CD14-positive monocyte (primary cell): ENCODE measurements around the gene CENPU. TPM values are rescaled to one million over a fixed set of nuclear protein-coding genes. Genes with fewer than 3 reads are reported as not detected.

ENCODE experiments used
- DNase-seq, 3 donors: peaks; one replicate each; pipeline ENCODE4 v3.0.0-alpha.2; 2011 to 2022
- H2AFZ ChIP-seq: 2 replicates; pipeline ENCODE4 v1.6.0; 2012; ENCODE audit warnings: mild to moderate bottlenecking, low read depth, low read length, inconsistent platforms; ENCODE audit not compliant: insufficient read depth, poor library complexity, severe bottlenecking
- H3K27ac ChIP-seq, 2 donors: 1 replicate in 1 of 2; 2 replicates in 1 of 2; pipeline ENCODE4 v1.5.1; 2012 to 2013; ENCODE audit warnings: low read length in 2 of 2, control low read depth in 1 of 2, inconsistent platforms in 1 of 2, low read depth in 1 of 2, mild to moderate bottlenecking in 1 of 2
- H3K27me3 ChIP-seq, 2 donors: one replicate each; pipeline versions ENCODE4 v1.6.0 to v1.6.1; 2011 to 2013; ENCODE audit warnings: low read length in 2 of 2; ENCODE audit not compliant: control insufficient read depth in 2 of 2, insufficient read depth in 2 of 2
- H3K36me3 ChIP-seq, 2 donors: replicated peaks in 1 of 2; 1 replicate in 1 of 2; 2 replicates in 1 of 2; pipeline versions ENCODE4 v1.5.1 to v1.6.1; 2012 to 2013; ENCODE audit warnings: low read length in 2 of 2, control low read depth in 1 of 2, inconsistent platforms in 1 of 2, mild to moderate bottlenecking in 1 of 2; ENCODE audit not compliant: insufficient read depth in 2 of 2, control insufficient read depth in 1 of 2
- H3K4me1 ChIP-seq, 2 donors: 1 replicate in 1 of 2; 2 replicates in 1 of 2; pipeline versions ENCODE4 v1.5.1 to v1.6.1; 2012 to 2013; ENCODE audit warnings: low read length in 2 of 2, control low read depth in 1 of 2, inconsistent platforms in 1 of 2, mild to moderate bottlenecking in 1 of 2, moderate library complexity in 1 of 2; ENCODE audit not compliant: insufficient read depth in 2 of 2, control insufficient read depth in 1 of 2
- H3K4me2 ChIP-seq: replicated peaks from 2 replicates; pipeline ENCODE3; 2012; ENCODE audit warnings: low read length, moderate library complexity, mild to moderate bottlenecking; ENCODE audit not compliant: poor library complexity, severe bottlenecking; ENCODE audit errors: extremely low read depth
- H3K4me3 ChIP-seq, 3 experiments: fragments of 200-600 bp in 1 of 3; sonication (generic) in 1 of 3; replicated peaks in 1 of 3; 1 replicate in 2 of 3; 2 replicates in 1 of 3; pipeline ENCODE4 v1.5.1; 2011 to 2013; ENCODE audit warnings: low read length in 3 of 3, mild to moderate bottlenecking in 3 of 3, control low read depth in 2 of 3, low read depth in 2 of 3, inconsistent platforms in 1 of 3, moderate library complexity in 1 of 3
- H3K79me2 ChIP-seq: 2 replicates; pipeline ENCODE4 v1.6.0; 2012; ENCODE audit warnings: mild to moderate bottlenecking, control low read depth, inconsistent platforms, low read length, moderate library complexity; ENCODE audit not compliant: insufficient read depth
- H3K9ac ChIP-seq: 2 replicates; pipeline ENCODE4 v1.6.0; 2017; ENCODE audit warnings: low read length, mild to moderate bottlenecking; ENCODE audit not compliant: insufficient read depth, poor library complexity, severe bottlenecking
- H3K9me3 ChIP-seq, 2 donors: replicated peaks in 1 of 2; 1 replicate in 1 of 2; 2 replicates in 1 of 2; pipeline versions ENCODE4 v1.5.1 to v1.6.1; 2012 to 2013; ENCODE audit warnings: low read length in 2 of 2, control low read depth in 1 of 2; ENCODE audit not compliant: control insufficient read depth in 1 of 2, insufficient read depth in 1 of 2
- H4K20me1 ChIP-seq: 2 replicates; pipeline ENCODE4 v1.6.0; 2012; ENCODE audit warnings: mild to moderate bottlenecking, low read length, control low read depth, moderate library complexity; ENCODE audit not compliant: insufficient read depth
- H3K27ac Mint-ChIP-seq, 7 donors: one replicate each; pipeline ENCODE4 v1.8.0; 2020; ENCODE audit warnings: mild to moderate bottlenecking in 7 of 7, mixed read lengths in 7 of 7, moderate library complexity in 6 of 7, inconsistent platforms in 2 of 7
- H3K27me3 Mint-ChIP-seq, 3 donors: one replicate each; pipeline ENCODE4 v1.8.0; 2021 to 2022; ENCODE audit warnings: low read depth in 3 of 3, mild to moderate bottlenecking in 3 of 3, mixed read lengths in 3 of 3, moderate library complexity in 3 of 3, inconsistent platforms in 1 of 3
- H3K36me3 Mint-ChIP-seq, 2 donors: one replicate each; pipeline ENCODE4 v1.8.0; 2020; ENCODE audit warnings: mixed read lengths in 2 of 2, inconsistent platforms in 1 of 2, mild to moderate bottlenecking in 1 of 2
- H3K4me1 Mint-ChIP-seq: one replicate; pipeline ENCODE4 v1.8.0; 2020; ENCODE audit warnings: mild to moderate bottlenecking, mixed read lengths
- H3K4me3 Mint-ChIP-seq, 2 donors: one replicate each; pipeline ENCODE4 v1.8.0; 2020; ENCODE audit warnings: mild to moderate bottlenecking in 2 of 2, mixed read lengths in 2 of 2, moderate library complexity in 1 of 2
- H3K9me3 Mint-ChIP-seq, 7 donors: one replicate each; pipeline ENCODE4 v1.8.0; 2020 to 2022; ENCODE audit warnings: mixed read lengths in 7 of 7, mild to moderate bottlenecking in 6 of 7, moderate library complexity in 6 of 7, inconsistent platforms in 2 of 7
- CTCF ChIP-seq: fragments of 200-600 bp; IDR thresholded peaks from one replicate; pipeline ENCODE4 v1.8.0; 2022; ENCODE audit warnings: antibody characterized with exemption, mild to moderate bottlenecking
- WGBS: methylation state at CpG from one replicate; pipeline ENCODE4 v1.1.5; 2013; ENCODE audit warnings: missing lambda C conversion rate; ENCODE audit not compliant: insufficient coverage; 5-methylcytosine and 5-hydroxymethylcytosine counted together
- intact Hi-C, 2 donors: fragments of 100-400 bp; cut with micrococcal nuclease; formaldehyde crosslinking; loops; one replicate each; pipeline versions ENCODE4 v1.15.0 to v1.15.1; 2023
- polyA plus RNA-seq, 3 donors: library from polyadenylated mRNA; depleted of rRNA in 1 of 3; unstranded in 2 of 3; stranded (reverse) in 1 of 3; fragments of 300-500 nt in 2 of 3; fragments of >200 nt in 1 of 3; fragmentation: Illumina TruSeq in 2 of 3; gene quantifications; 1 replicate in 2 of 3; 2 replicates in 1 of 3; pipeline ENCODE4 v1.2.3, GENCODE V29; 2012 to 2021

CENPU gene
- polyA plus RNA-seq, 3 donors, result 1.2 to 1.6 (median 1.5) TPM

DNA sequence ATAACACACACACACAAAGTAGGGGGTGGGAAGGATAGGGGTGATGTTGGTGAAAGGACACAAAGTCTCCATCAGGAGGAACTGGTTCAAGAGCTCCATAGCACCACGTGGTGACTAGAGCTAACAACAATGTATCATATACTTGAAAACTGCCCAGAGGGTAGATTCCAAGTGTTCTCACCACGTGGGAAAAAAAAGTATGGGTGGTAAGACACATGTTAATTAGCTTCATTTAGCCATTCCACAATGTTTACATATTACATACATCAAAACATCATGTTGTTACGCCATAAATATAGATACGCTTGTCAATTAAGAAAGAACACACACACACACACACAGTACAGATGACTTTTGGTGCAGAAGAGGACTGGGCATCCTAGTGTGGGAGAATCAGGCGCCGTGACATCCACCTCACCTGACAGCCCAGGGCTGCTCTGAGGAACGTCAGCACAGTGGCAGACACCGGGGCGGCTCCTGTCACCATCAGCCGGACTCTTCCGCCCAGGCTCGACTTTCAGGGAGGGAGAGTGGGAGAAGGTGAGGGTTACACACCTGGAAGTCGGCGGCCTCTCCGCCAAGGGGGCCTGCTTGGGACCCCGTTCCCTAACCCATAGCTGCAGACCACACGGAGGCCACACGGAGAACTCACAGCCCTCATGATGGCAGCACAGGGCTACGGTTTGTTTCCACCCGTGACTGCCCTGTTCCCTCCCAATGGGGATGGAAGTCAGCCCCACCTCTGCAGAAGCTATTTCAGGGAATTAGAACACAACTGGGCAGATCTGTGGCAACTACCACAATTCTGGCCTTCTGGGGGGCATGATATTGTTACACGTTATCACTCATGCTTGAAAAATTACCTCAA, 31.8 kb upstream of the CENPU start:
- WGBS, result 96% methylated on average over 16 of the region's 21 CpGs
- H3K9me3 ChIP-seq, result no peaks in the 10 kb centered on the region
- peaks cover 93 to 99% of the 10 kb centered on the region in 2 donors for H3K36me3 Mint-ChIP-seq
- no peak for TF ChIP-seq CTCF
- H3K27ac Mint-ChIP-seq, result peak overlapping the region in 1 of 7 donors; percentile 7
- H3K27ac ChIP-seq, result no peak overlapping the region
- H3K79me2 ChIP-seq, result no peaks in the 10 kb centered on the region
- H3K27me3 Mint-ChIP-seq, result no peaks in the 10 kb centered on the region
- peaks cover 97% of the 10 kb centered on the region for H4K20me1 ChIP-seq
- H2AFZ ChIP-seq, result no peak overlapping the region
- no peak overlapping the region for H3K9ac ChIP-seq
- peaks cover 94 to 100% of the 10 kb centered on the region in 2 donors for H3K36me3 ChIP-seq
- no peak for DNase-seq
- no peak overlapping the region for H3K4me3 Mint-ChIP-seq
- H3K4me3 ChIP-seq, result no peak overlapping the region
- no peak overlapping the region for H3K4me2 ChIP-seq
- no peaks in the 10 kb centered on the region for H3K9me3 Mint-ChIP-seq
- intact Hi-C loops, result no loop called here
- no peaks in the 10 kb centered on the region for H3K4me1 ChIP-seq
- peaks cover 6% of the 10 kb centered on the region for H3K4me1 Mint-ChIP-seq
- H3K27me3 ChIP-seq, result no peaks in the 10 kb centered on the region

GRCh38 chr4:184764601-184765000, 30.7 kb upstream of the CENPU start:
- no peak overlapping the region for H3K4me3 Mint-ChIP-seq

More at GRCh38 chr4:184764601-184765000, 30.7 kb upstream of the CENPU start:
- Histone ChIP-seq H3K9me3 (no peaks in the 10 kb centered on the region), H3K27ac (no peak overlapping the region), H3K9ac (no peak overlapping the region), H2AFZ (no peak overlapping the region), H3K79me2 (no peaks in the 10 kb centered on the region), H3K4me1 (no peaks in the 10 kb centered on the region), H4K20me1 (peaks cover 93% of the 10 kb centered on the region), H3K27me3 (no peaks in the 10 kb centered on the region), H3K36me3 (peaks cover 97 to 100% of the 10 kb centered on the region in 2 donors), H3K4me3 (no peak overlapping the region), H3K4me2 (no peak overlapping the region)
- DNase-seq, result no peak
- WGBS, result 100% methylated on average over 3 of the region's 4 CpGs
- no peaks in the 10 kb centered on the region for H3K27me3 Mint-ChIP-seq
- H3K36me3 Mint-ChIP-seq, result peaks cover 94 to 100% of the 10 kb centered on the region in 2 donors
- no peak for TF ChIP-seq CTCF
- peak overlapping the region in 2 of 7 donors; percentile 21 to 30 for H3K27ac Mint-ChIP-seq
- H3K9me3 Mint-ChIP-seq, result no peaks in the 10 kb centered on the region
- peaks cover 6% of the 10 kb centered on the region for H3K4me1 Mint-ChIP-seq
- intact Hi-C loops, result no loop called here
